Measurements from ENCODE around the gene TECR. TPM values are rescaled to one million over a fixed set of nuclear protein-coding genes. Genes with fewer than 3 reads are reported as not detected.

The TECR gene
- total and polyA plus RNA-seq, 9 of the 15 experiments (the other 6 are each of a cell fraction or from before 2014, with no cell fraction given) = 29.3 to 211 (median 81.4) TPM

- TF ChIP-seq REST (IDR thresholded peaks at IDR 0.05; ENCODE audit: borderline replicate concordance) (no peak), REST (CRISPR knock-in tag; IDR thresholded peaks at IDR 0.05; ENCODE audit: low read depth) (peak; percentile 78; the same call in 1 of the 2 replicates), RBM39 (optimal IDR thresholded peaks at IDR 0.05; ENCODE audit: low read depth, low read length) (no peak), USF1 (CRISPR knock-in tag; IDR thresholded peaks at IDR 0.05) (peak; percentile 84), TAF1 (IDR thresholded peaks at IDR 0.05; ENCODE audit: control insufficient read depth, extremely low read depth, insufficient read depth, low read length, severe bottlenecking) (peak; percentile 94), CBFA2T3 (IDR thresholded peaks at IDR 0.05) (0 out of 2 replicates have a peak, but pooled peaks have one; percentile 5), C11orf30 (IDR thresholded peaks at IDR 0.05; ENCODE audit: low read depth) (peak; percentile 66), TAF7 (tag; IDR thresholded peaks at IDR 0.05) (peak; percentile 91), CAMTA2 (CRISPR knock-in tag; conservative IDR thresholded peaks at IDR 0.05) (no peak), ZNF263 (CRISPR knock-in tag; IDR thresholded peaks at IDR 0.05; ENCODE audit: borderline replicate concordance) (0 out of 2 replicates have a peak, but pooled peaks have one; percentile 28), MAFF (IDR thresholded peaks at IDR 0.05; ENCODE audit: low read length) (no peak), RREB1 (CRISPR knock-in tag; IDR thresholded peaks at IDR 0.05) (0 out of 2 replicates have a peak, but pooled peaks have one; percentile 18), SMAD3 (CRISPR knock-in tag; conservative IDR thresholded peaks at IDR 0.05) (no peak; the same call in 1 of the 2 replicates)
Measured at GRCh38 chr19:14529254-14530004, at the start of gene TECR (continued).
